Measurements from ENCODE around the gene PROCA1. TPM values are rescaled to one million over a fixed set of nuclear protein-coding genes. Genes with fewer than 3 reads are reported as not detected.
A peak's percentile ranks its signal among the peaks of the same experiment; 100 is the strongest.

Gene PROCA1
- total and polyA plus RNA-seq, 2 of the 8 experiments (the other 6 are each of a cell fraction or from before 2014, with no cell fraction given) = 21.2 to 26.3 TPM

- peak overlapping the region; percentile 80; the same call in 1 of the 2 replicates for H2BK12ac ChIP-seq (ENCODE audit: low read depth, low read length)
- H2AFZ ChIP-seq (ENCODE audit: low read length) = no peak overlapping the region
- ChIA-PET POLR2A (ENCODE audit: partially characterized antibody) (interaction anchor here (0.6 to 15.3 kb wide), 22 partner anchors 10 to 205 kb away, joined by 3 to 813 read pairs (median 4); partner anchors contain the start of genes FLOT2, NEK8, PROCA1 and RAB34), CTCF (ENCODE audit: partially characterized antibody) (interaction anchor here (0.7 to 11.7 kb wide), 7 partner anchors 7 to 135 kb away, joined by 3 to 316 read pairs (median 9); partner anchors contain the start of genes NEK8, RPL23A and TLCD1)
- DNase-seq (ENCODE audit: low read depth in 1 of 2, low spot score in 2 of 2) (peak in 1 of 2 experiments; percentile 91), FAIRE-seq (no peak)
- H3K4me2 ChIP-seq (ENCODE audit: insufficient read depth in 1 of 2, low read depth in 2 of 2, low read length in 2 of 2) = peak overlapping the region; percentile 92 to 93
- H3K79me1 ChIP-seq (ENCODE audit: low read depth, low read length) = peaks cover 14% of the 10 kb centered on the region; the same call in 1 of the 2 replicates
- peak overlapping the region; percentile 99 for H2BK5ac ChIP-seq (ENCODE audit: low read depth, low read length)
- peaks cover 19 to 38% of the 10 kb centered on the region in 2 experiments for H3K79me2 ChIP-seq (ENCODE audit: control insufficient read depth in 1 of 2, insufficient read depth in 2 of 2, low read length in 2 of 2)
- H3K4me1 ChIP-seq (replicated peaks in 1 of 4; ENCODE audit: control insufficient read depth in 3 of 4, insufficient read depth in 4 of 4, low read length in 3 of 4) = peaks cover 0 to 30% (median 25%) of the 10 kb centered on the region in 4 experiments; a peak in 6 of 7 replicates
- H4K20me1 ChIP-seq (replicated peaks in 1 of 2; ENCODE audit: control insufficient read depth in 1 of 2, insufficient read depth in 2 of 2, low read length in 2 of 2) = peaks cover 25 to 28% of the 10 kb centered on the region in 2 experiments
- H3K36me3 ChIP-seq (ENCODE audit: control insufficient read depth in 2 of 4, insufficient read depth in 4 of 4, low read length in 3 of 4) = peaks cover 22 to 32% (median 23%) of the 10 kb centered on the region in 4 experiments
- H3K4ac ChIP-seq (replicated peaks; ENCODE audit: insufficient read length, low read depth, low read length) = peak overlapping the region; percentile 95
- no peak overlapping the region for H3K23ac ChIP-seq (ENCODE audit: insufficient read length)
- H3K18ac ChIP-seq (ENCODE audit: extremely low read depth, low read length) = peak overlapping the region; percentile 97
- H4K8ac ChIP-seq (ENCODE audit: extremely low read depth, insufficient read depth, low read length) = peak overlapping the region; percentile 100
- no peak overlapping the region for H3K14ac ChIP-seq (ENCODE audit: insufficient read length)
- H3K27me3 ChIP-seq (replicated peaks in 1 of 4; ENCODE audit: control insufficient read depth in 3 of 4, extremely low read depth in 1 of 4, insufficient read depth in 3 of 4, low read length in 3 of 4) = no peaks in the 10 kb centered on the region
- peak overlapping the region; percentile 78 to 98 (median 97) for H3K9ac ChIP-seq (replicated peaks in 1 of 4; ENCODE audit: extremely low read depth in 1 of 4, low read depth in 3 of 4, low read length in 3 of 4)
- H4K5ac ChIP-seq (ENCODE audit: insufficient read length, low read depth, low read length) = peak overlapping the region; percentile 95
- WGBS, 2 experiments (ENCODE audit: extremely low coverage in 1 of 2, insufficient coverage in 1 of 2, insufficient read length in 1 of 2, insufficient replicate concordance in 2 of 2, low coverage in 1 of 2, low lambda C conversion rate in 2 of 2, missing lambda C conversion rate in 1 of 2) = 1% methylated on average over 32 of the region's 61 CpGs; no CpG with 5 or more reads in 1 of the 2 experiments
- peak overlapping the region; percentile 94 to 99 (median 98) for H3K4me3 ChIP-seq (ENCODE audit: extremely low read depth in 1 of 4, insufficient read depth in 2 of 4, low read depth in 3 of 4, low read length in 4 of 4)
- no peaks in the 10 kb centered on the region for H3K9me3 ChIP-seq (ENCODE audit: insufficient read depth in 2 of 2, low read depth in 1 of 2, low read length in 1 of 2)
- H2BK15ac ChIP-seq (ENCODE audit: low read length) = peak overlapping the region; percentile 72; the same call in 1 of the 2 replicates
- H2AK5ac ChIP-seq (ENCODE audit: low read depth, low read length) = peak overlapping the region; percentile 70; the same call in 1 of the 2 replicates
- peak overlapping the region; percentile 99 for H3K27ac ChIP-seq (ENCODE audit: low read depth, low read length)
- peak overlapping the region; percentile 32; the same call in 1 of the 2 replicates for H2BK20ac ChIP-seq (ENCODE audit: low read length)
- H4K91ac ChIP-seq (replicated peaks; ENCODE audit: insufficient read length, low read length) = peak overlapping the region; percentile 91
- no peak overlapping the region for H2BK120ac ChIP-seq (replicated peaks; ENCODE audit: low read depth, low read length)
- H3K56ac ChIP-seq (replicated peaks; ENCODE audit: insufficient read length, low read depth, low read length) = peak overlapping the region; percentile 98
- H3K23me2 ChIP-seq (ENCODE audit: low read depth, low read length) = peaks cover 23% of the 10 kb centered on the region
- 0 out of 2 replicates have a peak, but pooled peaks have one; percentile 32 for TF ChIP-seq JUN (IDR thresholded peaks at IDR 0.05; ENCODE audit: low read depth, low read length)
- TF ChIP-seq TBP (IDR thresholded peaks at IDR 0.05; ENCODE audit: low read depth, low read length) = peak; percentile 67
- no peak for TF ChIP-seq FOSL1 (IDR thresholded peaks at IDR 0.05; ENCODE audit: insufficient read depth, low read depth, low read length)
- TF ChIP-seq PHF8 (conservative IDR thresholded peaks at IDR 0.05; ENCODE audit: low read depth, low read length) = peak; percentile 90
- TF ChIP-seq ZNF274 (IDR thresholded peaks at IDR 0.05; ENCODE audit: borderline replicate concordance, extremely low read depth, low read length) = no peak
- no peak for TF ChIP-seq KDM1A (IDR thresholded peaks at IDR 0.05; ENCODE audit: borderline replicate concordance, low read length)
- TF ChIP-seq CHD2 (IDR thresholded peaks at IDR 0.05; ENCODE audit: low read length) = peak; percentile 38; the same call in 1 of the 2 replicates
- TF ChIP-seq KDM5A (IDR thresholded peaks at IDR 0.05; ENCODE audit: low read length) = no peak
- TF ChIP-seq POLR2AphosphoS5 (IDR thresholded peaks at IDR 0.05; ENCODE audit: low read depth, low read length) = peak; percentile 66
- TF ChIP-seq CEBPB (IDR thresholded peaks at IDR 0.05; ENCODE audit: low read depth, low read length) = no peak
- peak; percentile 96 for TF ChIP-seq TEAD4 (IDR thresholded peaks at IDR 0.05; ENCODE audit: low read depth, low read length)
- peak; percentile 97 for TF ChIP-seq CREB1 (IDR thresholded peaks at IDR 0.05)
These were observed 32.6 kb upstream of the PROCA1 start for GRCh38 chr17:28744104-28744971.
